Renal pelvis (tissue), 4 donors: Measurements from ENCODE around the gene CATSPER1. TPM values are rescaled to one million over a fixed set of nuclear protein-coding genes. Genes with fewer than 3 reads are reported as not detected.
A peak's percentile ranks its signal among the peaks of the same experiment; 100 is the strongest.

Experiments used
- DNase-seq: peaks from one replicate; pipeline ENCODE4 v3.0.0-alpha.2; 2013
- polyA plus RNA-seq, 3 donors: library from polyadenylated mRNA; unstranded; fragments of 120-200 nt; gene quantifications; one replicate each; pipeline ENCODE4 v1.2.1, GENCODE V29; 2013; ENCODE audit not compliant: insufficient read length in 3 of 3

CATSPER1 gene
- polyA plus RNA-seq, 3 donors, result not detected

GRCh38 chr11:66002648-66003225 lies 23.5 kb downstream of the CATSPER1 start:
- DNase-seq, result peak; percentile 14

GRCh38 chr11:66001942-66002647 lies 24.2 kb downstream of the CATSPER1 start, which contains the start of the genes BANF1 and EIF1AD:
BANF1 (plus strand) TSS chr11:66002503; CDS start chr11:66003251, 748 bp downstream.
EIF1AD (minus strand) TSS chr11:66002157; CDS start chr11:66000389, 1,768 bp downstream.
- peak; percentile 98 for DNase-seq

- DNase-seq, result no peak
Observed at GRCh38 chr11:65997286-65997685, 29.0 kb downstream of the CATSPER1 start.

- DNase-seq, result no peak
Observed at GRCh38 chr11:65992056-65992455, 34.2 kb downstream of the CATSPER1 start.

GRCh38 chr11:65988791-65989592 lies 37.3 kb downstream of the CATSPER1 start:
- DNase-seq, result peak; percentile 96

- no peak for DNase-seq
Observed at GRCh38 chr11:65987336-65987735, 38.9 kb downstream of the CATSPER1 start.

- DNase-seq, result no peak
Observed at GRCh38 chr11:65983589-65983987, 42.7 kb downstream of the CATSPER1 start.

GRCh38 chr11:65982824-65983588 lies 43.3 kb downstream of the CATSPER1 start:
- no peak for DNase-seq

GRCh38 chr11:65981972-65982823 lies 44.1 kb downstream of the CATSPER1 start:
- DNase-seq, result no peak

- DNase-seq, result no peak
Observed at GRCh38 chr11:65981101-65981740, 45.1 kb downstream of the CATSPER1 start.

GRCh38 chr11:65979261-65979759 lies 47.0 kb downstream of the CATSPER1 start:
- no peak for DNase-seq

- DNase-seq, result no peak
Observed at GRCh38 chr11:65978391-65979238, 47.7 kb downstream of the CATSPER1 start.

- DNase-seq, result no peak
Observed at GRCh38 chr11:65977621-65978390, 48.5 kb downstream of the CATSPER1 start.

GRCh38 chr11:65976216-65977176 lies 49.8 kb downstream of the CATSPER1 start:
- no peak for DNase-seq

GRCh38 chr11:65975771-65976170 lies 50.5 kb downstream of the CATSPER1 start:
- DNase-seq, result no peak

- DNase-seq, result no peak
Observed at GRCh38 chr11:65973439-65974110, 52.7 kb downstream of the CATSPER1 start.

- DNase-seq, result no peak
Observed at GRCh38 chr11:65972116-65972515, 54.2 kb downstream of the CATSPER1 start.
